ENCODE data around the gene DRC1.

Gene DRC1

GRCh38 chr2:26479789-26480565, 78.3 kb downstream of the DRC1 start:
- no peak for DNase-seq

DNA sequence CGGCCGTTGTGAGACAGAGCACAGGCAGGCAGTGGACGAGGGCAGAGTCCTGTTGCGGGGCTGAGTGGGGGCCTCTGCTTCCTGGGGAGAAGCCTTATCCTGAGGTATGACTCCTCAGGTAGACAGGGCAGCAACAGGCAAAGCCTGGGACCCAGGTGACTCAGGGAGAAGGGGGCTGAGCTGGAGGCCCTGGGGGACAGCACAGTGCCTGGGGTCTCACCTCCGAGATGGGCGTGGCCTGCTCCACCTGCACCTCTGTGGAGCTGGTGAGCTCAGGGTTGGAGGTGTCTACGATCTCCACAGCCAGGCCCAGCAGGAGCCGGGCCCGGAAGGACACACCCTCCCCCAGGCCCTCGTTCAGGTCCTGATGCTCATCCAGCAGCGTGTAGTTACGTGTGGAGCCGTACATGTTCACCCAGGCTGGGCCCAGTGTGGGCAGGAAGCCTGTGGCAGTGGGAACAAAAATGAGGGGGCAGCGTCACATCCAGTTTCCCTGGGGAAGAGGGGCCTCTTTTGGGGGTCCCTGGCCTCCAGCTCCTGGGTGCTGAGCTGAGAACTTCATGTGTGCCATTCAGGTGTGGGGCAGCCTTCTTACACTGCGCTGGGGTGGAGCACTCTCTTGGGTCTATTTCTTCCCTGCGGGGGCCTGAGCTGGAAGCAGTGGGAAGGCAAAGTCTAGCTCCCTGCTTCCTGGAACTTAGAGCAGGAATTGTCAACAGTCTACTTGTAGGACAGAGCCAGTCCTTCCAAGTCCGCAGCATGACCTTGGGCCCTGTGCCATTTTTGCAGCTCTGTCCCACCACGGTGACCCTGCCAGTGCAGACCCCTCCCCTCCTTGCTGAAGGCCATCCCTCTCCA, 79.1 kb downstream of the DRC1 start:
- DNase-seq, result no peak

- DNase-seq, result no peak
These were observed 80.0 kb downstream of the DRC1 start for GRCh38 chr2:26481706-26482105.

DNA sequence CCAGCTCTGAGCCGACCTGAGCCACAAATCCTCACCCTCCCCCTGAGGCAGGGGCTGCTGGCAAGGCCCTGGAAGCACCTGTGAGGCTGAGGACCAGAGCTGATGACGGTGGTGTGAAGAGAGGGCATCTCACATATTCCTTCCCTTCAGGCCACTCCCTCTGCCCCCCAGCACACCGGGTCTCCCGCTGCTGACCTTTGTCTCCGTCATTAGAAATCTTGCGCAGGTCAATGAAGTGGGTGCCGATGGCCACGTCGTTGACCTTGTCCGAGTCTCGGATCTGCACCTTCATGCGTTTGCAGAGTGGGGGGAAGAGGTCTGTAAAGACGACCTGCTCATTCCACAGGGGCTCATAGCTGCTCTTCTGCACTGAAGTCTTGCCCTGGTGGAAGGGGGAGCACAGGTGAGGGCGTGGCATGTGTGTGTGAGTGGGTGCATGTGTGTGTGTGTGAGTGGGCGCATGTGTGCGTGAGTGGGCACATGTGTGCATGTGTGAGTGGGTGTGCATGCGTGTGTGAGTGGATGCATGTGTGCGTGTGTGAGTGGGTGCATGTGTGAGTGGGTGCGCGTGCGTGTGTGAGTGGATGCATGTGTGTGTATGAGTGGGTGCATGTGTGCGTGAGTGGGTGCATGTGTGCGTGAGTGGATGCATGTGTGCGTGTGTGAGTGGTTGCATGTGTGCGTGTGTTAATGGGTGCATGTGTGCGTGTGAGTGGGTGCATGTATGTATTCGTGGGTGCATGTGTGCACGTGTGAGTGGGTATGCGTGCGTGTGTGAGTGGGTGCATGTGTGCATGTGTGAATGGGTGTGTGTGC, 80.7 kb downstream of the DRC1 start:
- no peak for DNase-seq

DNA sequence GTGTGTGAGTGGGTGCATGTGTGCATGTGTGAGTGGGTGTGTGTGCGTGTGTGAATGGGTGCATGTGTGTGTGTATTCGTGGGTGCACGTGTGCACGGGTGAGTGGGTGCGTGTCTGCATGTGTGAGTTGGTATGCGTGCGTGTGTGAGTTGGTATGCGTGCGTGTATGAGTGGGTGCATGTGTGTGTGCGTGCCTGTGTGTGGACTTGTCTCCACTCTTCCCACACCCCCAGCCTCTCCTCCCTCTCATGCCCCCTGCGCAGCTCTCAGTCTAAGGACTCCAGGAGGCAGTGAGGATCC, 81.3 kb downstream of the DRC1 start:
- no peak for DNase-seq

DNA sequence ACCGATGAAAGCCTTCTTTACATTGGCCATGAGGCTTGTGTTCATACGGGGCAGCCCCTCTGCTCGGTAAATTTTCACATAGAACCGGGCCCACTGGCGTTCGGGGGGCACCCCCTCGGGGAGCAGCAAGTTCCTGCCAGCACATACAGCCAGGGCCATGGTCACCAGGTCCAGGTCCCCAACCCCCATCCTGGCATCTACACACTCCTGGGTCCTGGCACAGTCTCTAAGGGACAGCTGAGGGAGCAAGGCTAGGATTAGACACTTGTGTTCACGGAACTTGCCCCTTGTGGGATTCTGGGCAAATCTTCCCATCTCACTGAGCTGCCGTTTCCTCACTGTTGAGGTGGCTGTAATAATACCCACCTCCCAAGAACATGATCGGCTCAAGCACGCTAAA, 81.8 kb downstream of the DRC1 start:
- DNase-seq, result no peak

GRCh38 chr2:26483957-26484565, 82.3 kb downstream of the DRC1 start:
- DNase-seq, result no peak

DNA sequence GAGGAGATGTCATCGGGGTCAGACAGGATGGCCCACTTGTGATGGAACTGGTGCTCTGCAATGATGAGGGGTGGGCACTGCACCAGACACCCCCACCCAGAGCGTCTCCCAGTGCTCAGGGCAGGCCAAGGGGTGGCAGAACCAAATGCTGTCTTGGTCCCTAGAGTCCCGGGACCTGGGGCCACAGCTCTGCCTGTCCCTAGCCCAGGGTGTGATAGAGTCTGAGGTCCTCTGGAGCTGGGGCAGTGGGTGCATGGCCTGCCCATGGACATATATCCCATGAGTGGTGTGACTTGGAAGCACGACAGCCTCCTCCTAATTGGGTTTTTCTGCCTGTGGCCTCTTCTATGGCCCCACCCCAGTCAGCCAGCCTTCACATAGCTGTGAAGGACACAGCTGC, 82.9 kb downstream of the DRC1 start:
- DNase-seq, result no peak

DNA sequence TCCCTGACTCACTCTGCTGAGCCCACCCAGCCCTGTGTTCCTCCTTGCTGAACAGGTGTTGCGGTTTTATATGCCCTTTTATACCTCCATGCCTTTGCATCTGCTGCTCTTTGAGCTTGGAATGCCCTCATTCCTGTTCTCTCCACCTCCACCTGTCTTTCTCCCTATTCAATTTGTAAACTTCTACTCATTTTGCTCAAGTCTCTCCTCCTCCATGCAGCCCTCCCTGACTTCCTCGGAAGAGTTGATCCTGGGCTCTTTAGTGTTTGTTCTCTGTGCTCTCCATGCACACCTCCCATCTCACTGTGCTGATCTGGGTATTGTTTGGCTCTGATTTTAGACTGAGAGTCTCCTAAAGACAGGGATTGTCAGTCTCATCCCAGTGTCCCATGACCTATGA, 83.4 kb downstream of the DRC1 start:
- DNase-seq, result no peak

GRCh38 chr2:26485725-26486418, 84.2 kb downstream of the DRC1 start:
- DNase-seq, result no peak

DNA sequence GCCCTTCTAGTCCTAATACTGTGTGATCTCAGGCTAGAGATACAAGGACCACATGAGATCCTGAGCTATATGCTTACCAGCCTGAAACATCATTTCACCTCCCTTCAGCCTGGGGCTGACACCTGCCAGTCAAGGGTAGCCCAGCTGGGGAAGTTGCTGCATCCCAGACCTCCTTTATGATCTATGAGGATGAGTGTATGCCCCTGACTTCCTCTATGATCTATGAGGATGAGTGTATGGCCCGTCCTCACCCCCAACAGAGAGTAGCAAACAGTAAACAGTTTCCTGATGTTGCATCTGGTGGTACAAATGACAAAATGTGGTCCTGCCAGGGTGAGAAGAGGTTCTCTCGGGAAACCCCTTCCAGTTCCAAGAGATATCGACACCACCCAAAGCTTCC, 85.1 kb downstream of the DRC1 start:
- DNase-seq, result no peak

DNA sequence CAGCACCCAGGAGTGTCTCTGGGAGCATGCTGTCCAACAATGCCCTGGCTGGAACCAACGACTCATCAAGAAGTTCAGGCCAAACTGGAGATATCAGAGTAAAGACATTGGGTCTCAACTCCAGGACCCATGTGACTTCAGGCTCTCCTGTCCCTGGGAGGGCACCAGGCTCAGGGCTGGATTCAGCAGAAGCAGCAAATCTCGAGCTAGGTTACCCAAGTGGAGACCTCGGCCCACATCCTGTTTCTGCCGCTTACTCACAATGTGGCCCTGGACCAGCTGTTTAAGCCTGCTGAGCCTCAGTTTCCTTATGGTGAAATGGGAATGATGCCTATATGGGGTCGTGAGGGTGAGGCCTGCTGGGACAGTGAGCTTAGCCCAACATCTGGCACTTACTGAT, 85.5 kb downstream of the DRC1 start:
- no peak for DNase-seq

DNA sequence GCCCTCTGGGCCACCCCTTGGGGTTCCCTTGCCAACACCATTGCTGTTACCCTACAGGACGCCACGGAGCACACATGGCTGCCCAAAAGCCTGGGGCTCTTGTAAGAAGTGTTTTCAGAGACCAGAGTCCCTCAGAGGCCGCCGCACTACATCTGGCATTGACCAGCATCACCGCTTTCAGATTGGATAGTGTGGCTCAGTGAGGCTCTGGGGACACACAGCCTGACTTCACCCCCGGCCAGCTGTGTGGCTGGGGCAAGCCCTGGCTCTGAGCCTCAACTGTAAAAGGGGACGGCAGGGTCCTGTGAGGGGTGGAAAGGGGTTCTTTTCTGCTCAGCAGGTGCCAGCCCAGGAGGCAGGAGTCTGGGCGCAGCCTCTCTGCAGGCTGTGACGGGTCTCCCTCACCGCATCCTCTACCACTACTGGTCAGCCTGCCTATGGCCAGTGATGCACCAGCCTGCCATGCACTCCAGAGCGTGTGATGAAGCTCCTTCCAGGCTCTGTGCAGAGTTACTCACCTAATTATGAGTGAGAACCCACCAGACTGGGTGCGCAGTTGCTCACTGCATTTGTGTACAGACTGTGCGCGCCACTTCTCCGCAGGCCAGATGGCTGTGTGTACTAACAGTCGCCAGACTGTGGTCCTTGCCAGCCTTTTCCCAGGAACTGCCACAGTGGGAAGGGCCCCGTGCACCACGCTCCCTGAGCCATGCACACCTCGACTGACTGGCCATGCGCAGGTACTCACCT, 86.9 kb downstream of the DRC1 start:
- no peak for DNase-seq

DNA sequence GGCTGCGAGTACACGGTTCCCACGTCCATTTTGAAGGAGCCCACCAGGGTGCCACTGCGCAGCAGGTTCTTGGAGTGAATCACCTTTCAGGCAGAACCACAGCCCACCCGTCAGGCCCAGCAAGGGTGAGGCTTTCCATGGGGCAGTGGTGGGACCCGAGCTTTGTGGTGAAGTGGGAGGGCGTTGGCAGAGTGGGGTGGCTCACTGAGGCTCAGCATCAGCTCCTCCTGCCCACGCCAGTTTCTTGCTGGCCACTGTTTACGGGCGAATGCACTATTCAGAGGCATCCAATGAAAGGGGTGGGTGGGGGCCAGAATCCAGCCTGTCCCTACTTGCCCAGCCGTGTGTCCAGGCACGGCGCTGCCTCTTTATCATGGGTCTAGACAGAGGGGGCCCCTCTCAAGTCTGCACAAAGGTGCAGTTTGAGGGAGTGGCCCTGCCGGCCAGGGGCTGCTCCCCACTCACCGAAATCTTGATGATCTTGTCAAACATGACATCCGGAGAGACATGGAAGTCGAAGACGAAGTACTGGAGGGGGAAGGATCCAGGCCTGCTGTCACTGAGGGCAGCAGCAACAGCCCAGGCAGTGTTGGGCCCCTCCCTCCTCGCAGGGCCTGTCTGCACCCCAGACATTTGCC, 87.6 kb downstream of the DRC1 start:
- no peak for DNase-seq

- DNase-seq, result no peak
These were observed 89.9 kb downstream of the DRC1 start for GRCh38 chr2:26491563-26492167.

DNA sequence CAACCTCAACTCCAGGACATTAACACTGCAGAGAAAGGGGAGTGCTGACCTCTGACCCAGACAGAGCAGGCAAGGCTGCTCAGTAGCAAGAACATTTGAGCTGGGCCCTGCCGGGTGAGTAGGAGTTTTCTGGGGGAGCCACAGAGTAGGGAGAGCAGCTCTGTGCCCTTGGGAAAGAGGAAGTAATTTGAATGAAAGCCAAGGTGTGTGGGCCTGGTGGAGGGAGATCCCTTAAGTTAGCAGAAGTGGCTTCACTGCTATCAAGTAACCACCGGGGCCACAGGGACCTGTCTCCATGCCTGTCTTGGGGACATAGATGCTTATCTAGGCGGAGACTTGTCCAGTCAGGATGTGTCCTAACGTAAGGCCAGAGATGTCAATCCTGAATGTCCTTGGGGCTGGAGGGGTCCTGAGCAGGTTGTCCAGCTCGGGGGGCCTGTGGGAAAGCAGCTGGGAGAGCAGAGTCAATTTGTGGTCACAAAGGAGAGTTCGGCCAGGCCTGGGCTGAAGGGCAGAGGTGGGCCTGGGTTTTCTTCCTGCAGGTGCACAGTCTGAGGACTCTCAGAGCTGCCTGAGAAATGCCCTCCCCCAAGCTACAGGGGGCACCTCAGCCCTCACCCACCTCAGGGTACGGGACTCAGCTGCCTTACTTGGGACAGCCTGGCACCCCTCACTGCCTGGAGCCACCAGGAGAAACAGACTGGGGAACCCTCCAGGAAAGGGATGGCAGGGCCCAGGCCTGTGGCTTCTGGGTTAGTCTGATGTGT, 91.2 kb downstream of the DRC1 start:
- DNase-seq, result no peak

GRCh38 chr2:26493566-26493965, 91.8 kb downstream of the DRC1 start:
- DNase-seq, result no peak

- DNase-seq, result no peak
These were observed 92.5 kb downstream of the DRC1 start for GRCh38 chr2:26494199-26494598.

- DNase-seq, result no peak
These were observed 93.2 kb downstream of the DRC1 start for GRCh38 chr2:26494891-26495290.

- no peak for DNase-seq
These were observed 94.1 kb downstream of the DRC1 start for GRCh38 chr2:26495705-26496297.

Measured in CD4-positive, alpha-beta T cell treated with Interleukin-4 for 4 hours (primary cell).